Panc1 (cell line): ENCODE data around the gene DLG2. TPM values are rescaled to one million over a fixed set of nuclear protein-coding genes. Genes with fewer than 3 reads are reported as not detected.

Experiments
- ATAC-seq: fragments of 200-7000 bp; cut with Tn5 transposase; 2 replicates; pipeline ENCODE4 v1.9.1; 2020; ENCODE audit warnings: mild to moderate bottlenecking, moderate library complexity
- BruUV-seq: library from RNA; stranded (reverse); fragments of 400-500 nt; replicated peaks from 2 replicates; lab custom pipeline; 2021; lab: Mats Ljungman, UMichigan
- CTCF ChIA-PET: fragments of 300-600 bp; sonication (Branson Sonifier 250); formaldehyde crosslinking; loops from one replicate; lab custom pipeline; 2022; ENCODE audit warnings: antibody characterized with exemption; lab: Charles Lee
- POLR2A ChIA-PET: fragments of 300-600 bp; sonication (Branson Sonifier 250); formaldehyde crosslinking; loops from one replicate; lab custom pipeline; 2022; ENCODE audit warnings: antibody characterized with exemption; lab: Charles Lee
- DNase-seq: peaks from one replicate; pipeline ENCODE4 v3.0.0-alpha.2; 2010; ENCODE audit warnings: low read depth, low spot score
- H3K27ac ChIP-seq: 2 replicates; pipeline ENCODE4 v1.5.1; 2011; ENCODE audit warnings: mild to moderate bottlenecking, low read length, inconsistent platforms
- H3K27me3 ChIP-seq: fragments of 200-500 bp; sonication (Bioruptor generic); 2 replicates; pipeline ENCODE4 v1.6.0; 2014; ENCODE audit warnings: low read length, inconsistent platforms; ENCODE audit not compliant: control insufficient read depth, insufficient read depth
- H3K36me3 ChIP-seq: fragments of 200-500 bp; sonication (Bioruptor generic); 2 replicates; pipeline ENCODE4 v1.5.1; 2014; ENCODE audit warnings: inconsistent platforms, mild to moderate bottlenecking, low read length, moderate library complexity; ENCODE audit not compliant: control insufficient read depth, insufficient read depth
- H3K4me1 ChIP-seq: 2 replicates; pipeline ENCODE4 v1.5.1; 2011; ENCODE audit warnings: inconsistent platforms, mild to moderate bottlenecking, low read length, moderate library complexity; ENCODE audit not compliant: control insufficient read depth, insufficient read depth
- H3K4me3 ChIP-seq, 2 experiments: 2 replicates each; pipeline ENCODE4 v1.5.1; 2011 to 2012; ENCODE audit warnings: low read depth in 2 of 2, low read length in 2 of 2, mild to moderate bottlenecking in 2 of 2, inconsistent platforms in 1 of 2, moderate library complexity in 1 of 2
- H3K9me3 ChIP-seq: fragments of 200-500 bp; sonication (Bioruptor generic); 2 replicates; pipeline ENCODE4 v1.5.1; 2014; ENCODE audit warnings: low read depth, mild to moderate bottlenecking, inconsistent platforms, low read length, moderate library complexity; ENCODE audit not compliant: control insufficient read depth, insufficient read depth
- CTCF ChIP-seq: fragments of 450-650 bp; IDR thresholded peaks from 2 replicates; pipeline ENCODE4 v1.5.1; 2017; ENCODE audit warnings: mild to moderate bottlenecking
- POLR2AphosphoS5 ChIP-seq: IDR thresholded peaks from 2 replicates; pipeline ENCODE4 v1.6.1; 2012; ENCODE audit warnings: mild to moderate bottlenecking, low read depth, low read length, moderate library complexity
- SIN3A ChIP-seq: IDR thresholded peaks from 2 replicates; pipeline ENCODE4 v1.6.1; 2012; ENCODE audit warnings: low read depth, mild to moderate bottlenecking, low read length, moderate library complexity, borderline replicate concordance; ENCODE audit not compliant: insufficient read depth
- TCF7L2 ChIP-seq: IDR thresholded peaks from 2 replicates; pipeline ENCODE4 v1.6.1; 2011; ENCODE audit warnings: mild to moderate bottlenecking, low read depth, low read length, inconsistent platforms
- in situ Hi-C: cut with HindIII; loops from 2 replicates; pipeline ENCODE4 v1.10.0; 2016; ENCODE audit warnings: low sequenced_read_pairs, low pct_unique_long_range_greater_than_20kb
- intact Hi-C: fragments of 100-400 bp; cut with micrococcal nuclease; formaldehyde crosslinking; loops from one replicate; pipeline ENCODE4 v1.10.0; 2022; ENCODE audit not compliant: unreplicated experiment
- total RNA-seq: library from RNA; stranded (reverse); gene quantifications from one replicate; pipeline ENCODE4 v1.2.1, GENCODE V29; 2021; ENCODE audit not compliant: unreplicated experiment
- TF ChIP-seq, protein P1 (sequence below), 2 experiments: IDR thresholded peaks; 2 replicates each; pipeline ENCODE4 v1.6.1; 2011 to 2012; ENCODE audit warnings: low read depth in 2 of 2, control low read depth in 1 of 2, low read length in 1 of 2, mild to moderate bottlenecking in 1 of 2, moderate library complexity in 1 of 2; ENCODE audit not compliant: insufficient read depth in 1 of 2

The DLG2 gene
- total RNA-seq, 1 experiment from 2014 or later: 4.2 TPM

DNA sequence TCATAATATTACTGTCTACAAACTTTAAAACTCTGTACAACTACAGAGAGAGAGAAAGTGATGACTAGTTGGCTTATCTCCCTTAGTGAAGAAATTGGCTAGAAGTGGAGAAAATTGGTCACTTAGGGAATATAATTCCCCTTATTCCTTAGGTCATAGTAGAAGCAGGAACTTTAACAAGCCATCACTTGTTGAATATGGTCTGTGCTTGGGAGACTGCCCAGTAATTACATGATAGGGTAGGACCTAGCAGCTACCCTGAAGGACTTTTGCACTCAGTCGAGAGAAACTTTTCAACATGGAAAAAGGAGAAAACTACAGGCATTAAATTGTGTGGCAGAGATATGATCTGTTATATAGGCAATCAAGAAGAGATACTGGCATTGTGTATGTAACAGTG lies 1764.5 kb downstream of the DLG2 start:
- H3K4me1 ChIP-seq: no peaks in the 10 kb centered on the region
- ChIA-PET CTCF (no interaction called here), POLR2A (no interaction called here)
- ATAC-seq: no peak
- TF ChIP-seq CTCF (no peak), POLR2AphosphoS5 (no peak)
- no peak overlapping the region for H3K4me3 ChIP-seq
- H3K27me3 ChIP-seq: no peaks in the 10 kb centered on the region; the same call in 1 of the 2 replicates
- BruUV-seq: no TSS peak
- H3K36me3 ChIP-seq: no peaks in the 10 kb centered on the region
- no peak for DNase-seq
- in situ Hi-C loops (no loop called here), intact Hi-C loops (no loop called here)
- H3K27ac ChIP-seq: no peak overlapping the region
- no peaks in the 10 kb centered on the region for H3K9me3 ChIP-seq

- TF ChIP-seq POLR2AphosphoS5: no peak
- TF ChIP-seq, protein P1, sequence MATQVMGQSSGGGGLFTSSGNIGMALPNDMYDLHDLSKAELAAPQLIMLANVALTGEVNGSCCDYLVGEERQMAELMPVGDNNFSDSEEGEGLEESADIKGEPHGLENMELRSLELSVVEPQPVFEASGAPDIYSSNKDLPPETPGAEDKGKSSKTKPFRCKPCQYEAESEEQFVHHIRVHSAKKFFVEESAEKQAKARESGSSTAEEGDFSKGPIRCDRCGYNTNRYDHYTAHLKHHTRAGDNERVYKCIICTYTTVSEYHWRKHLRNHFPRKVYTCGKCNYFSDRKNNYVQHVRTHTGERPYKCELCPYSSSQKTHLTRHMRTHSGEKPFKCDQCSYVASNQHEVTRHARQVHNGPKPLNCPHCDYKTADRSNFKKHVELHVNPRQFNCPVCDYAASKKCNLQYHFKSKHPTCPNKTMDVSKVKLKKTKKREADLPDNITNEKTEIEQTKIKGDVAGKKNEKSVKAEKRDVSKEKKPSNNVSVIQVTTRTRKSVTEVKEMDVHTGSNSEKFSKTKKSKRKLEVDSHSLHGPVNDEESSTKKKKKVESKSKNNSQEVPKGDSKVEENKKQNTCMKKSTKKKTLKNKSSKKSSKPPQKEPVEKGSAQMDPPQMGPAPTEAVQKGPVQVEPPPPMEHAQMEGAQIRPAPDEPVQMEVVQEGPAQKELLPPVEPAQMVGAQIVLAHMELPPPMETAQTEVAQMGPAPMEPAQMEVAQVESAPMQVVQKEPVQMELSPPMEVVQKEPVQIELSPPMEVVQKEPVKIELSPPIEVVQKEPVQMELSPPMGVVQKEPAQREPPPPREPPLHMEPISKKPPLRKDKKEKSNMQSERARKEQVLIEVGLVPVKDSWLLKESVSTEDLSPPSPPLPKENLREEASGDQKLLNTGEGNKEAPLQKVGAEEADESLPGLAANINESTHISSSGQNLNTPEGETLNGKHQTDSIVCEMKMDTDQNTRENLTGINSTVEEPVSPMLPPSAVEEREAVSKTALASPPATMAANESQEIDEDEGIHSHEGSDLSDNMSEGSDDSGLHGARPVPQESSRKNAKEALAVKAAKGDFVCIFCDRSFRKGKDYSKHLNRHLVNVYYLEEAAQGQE (IDR thresholded peaks at IDR 0.05; ENCODE audit: insufficient read depth in 1 of 2, low read depth in 2 of 2, low read length in 1 of 2): no peak
- no peak for TF ChIP-seq TCF7L2
- no peak for TF ChIP-seq SIN3A
- no peak for TF ChIP-seq CTCF
- H3K4me3 ChIP-seq: no peak overlapping the region
- intact Hi-C loops (no loop called here), in situ Hi-C loops (no loop called here)
- ATAC-seq: no peak
- no peak for DNase-seq
- ChIA-PET CTCF (no interaction called here), POLR2A (no interaction called here)
- no peaks in the 10 kb centered on the region for H3K9me3 ChIP-seq
- BruUV-seq: no TSS peak
- no peaks in the 10 kb centered on the region for H3K4me1 ChIP-seq
- no peaks in the 10 kb centered on the region for H3K36me3 ChIP-seq
- no peak overlapping the region for H3K27ac ChIP-seq
- H3K27me3 ChIP-seq: no peaks in the 10 kb centered on the region; the same call in 1 of the 2 replicates
These were observed 1765.1 kb downstream of the DLG2 start for GRCh38 chr11:83862033-83862432.

- intact Hi-C loops: no loop called here
- Histone ChIP-seq H3K36me3 (no peaks in the 10 kb centered on the region), H3K27ac (no peak overlapping the region), H3K4me3 (no peak overlapping the region), H3K27me3 (no peaks in the 10 kb centered on the region), H3K4me1 (no peaks in the 10 kb centered on the region), H3K9me3 (no peaks in the 10 kb centered on the region)
- BruUV-seq: no TSS peak
- in situ Hi-C loops: no loop called here
- ChIA-PET POLR2A (no interaction called here), CTCF (no interaction called here)
- ATAC-seq (no peak), DNase-seq (no peak)
- TF ChIP-seq POLR2AphosphoS5: no peak
- TF ChIP-seq, protein P1 (IDR thresholded peaks at IDR 0.05; ENCODE audit: insufficient read depth in 1 of 2, low read depth in 2 of 2, low read length in 1 of 2): no peak
- TF ChIP-seq CTCF: no peak
- no peak for TF ChIP-seq TCF7L2
- no peak for TF ChIP-seq SIN3A
These were observed 1768.5 kb downstream of the DLG2 start for GRCh38 chr11:83858694-83859093.
